HFFc6 (cell line): ENCODE results near the gene FUT3. TPM values are rescaled to one million over a fixed set of nuclear protein-coding genes. Genes with fewer than 3 reads are reported as not detected.
"Not testable (repeated sequence)": the region's sequence is repeated elsewhere in the genome, so short reads cannot be mapped to it uniquely, and the experiment has no call there.

ENCODE experiments used
- DNase-seq: peaks from one replicate; pipeline ENCODE4 v3.0.0-alpha.2; 2018
- H3K27ac Mint-ChIP-seq: 2 replicates; pipeline ENCODE4 v1.8.0; 2020; ENCODE audit warnings: mild to moderate bottlenecking, mixed read lengths
- H3K27me3 Mint-ChIP-seq: 2 replicates; pipeline ENCODE4 v1.8.0; 2021; ENCODE audit warnings: mild to moderate bottlenecking, moderate library complexity, mixed read lengths; ENCODE audit not compliant: insufficient read depth
- H3K36me3 Mint-ChIP-seq: 2 replicates; pipeline ENCODE4 v1.8.0; 2021; ENCODE audit warnings: low read depth, mixed read lengths
- H3K4me1 Mint-ChIP-seq: 2 replicates; pipeline ENCODE4 v1.8.0; 2020; ENCODE audit warnings: low read depth, mixed read lengths
- H3K4me3 Mint-ChIP-seq: 2 replicates; pipeline ENCODE4 v1.8.0; 2020; ENCODE audit warnings: mild to moderate bottlenecking, moderate library complexity, mixed read lengths
- H3K9me3 Mint-ChIP-seq: 2 replicates; pipeline ENCODE4 v1.8.0; 2020; ENCODE audit warnings: mild to moderate bottlenecking, mixed read lengths
- total RNA-seq, 6 experiments: library from RNA; stranded (reverse); fragmentation: NEBNext Ultra II Directional; extraction: Animal tissue kit (Norgen Biotek cat#: 25700); gene quantifications; 2 replicates in 1 of 6; 3 replicates in 5 of 6; pipeline ENCODE4 v1.2.3, GENCODE V29; 2021
- TF ChIP-seq, protein P1 (sequence below): fragments of 200-600 bp; sonication (generic); IDR thresholded peaks from 2 replicates; pipeline ENCODE4 v1.5.0; 2021; ENCODE audit warnings: antibody characterized with exemption, mild to moderate bottlenecking

Gene FUT3
- total RNA-seq, 6 experiments from 2014 or later, result not detected

GRCh38 chr19:5877427-5877826 lies 26.2 kb upstream of the FUT3 start:
- Mint-ChIP-seq H3K4me1 (peaks cover 13% of the 10 kb centered on the region), H3K27ac (no peak overlapping the region), H3K9me3 (no peaks in the 10 kb centered on the region), H3K27me3 (peaks cover 20% of the 10 kb centered on the region), H3K36me3 (no peaks in the 10 kb centered on the region; the same call in 1 of the 2 replicates), H3K4me3 (no peak overlapping the region)
- TF ChIP-seq, protein P1, sequence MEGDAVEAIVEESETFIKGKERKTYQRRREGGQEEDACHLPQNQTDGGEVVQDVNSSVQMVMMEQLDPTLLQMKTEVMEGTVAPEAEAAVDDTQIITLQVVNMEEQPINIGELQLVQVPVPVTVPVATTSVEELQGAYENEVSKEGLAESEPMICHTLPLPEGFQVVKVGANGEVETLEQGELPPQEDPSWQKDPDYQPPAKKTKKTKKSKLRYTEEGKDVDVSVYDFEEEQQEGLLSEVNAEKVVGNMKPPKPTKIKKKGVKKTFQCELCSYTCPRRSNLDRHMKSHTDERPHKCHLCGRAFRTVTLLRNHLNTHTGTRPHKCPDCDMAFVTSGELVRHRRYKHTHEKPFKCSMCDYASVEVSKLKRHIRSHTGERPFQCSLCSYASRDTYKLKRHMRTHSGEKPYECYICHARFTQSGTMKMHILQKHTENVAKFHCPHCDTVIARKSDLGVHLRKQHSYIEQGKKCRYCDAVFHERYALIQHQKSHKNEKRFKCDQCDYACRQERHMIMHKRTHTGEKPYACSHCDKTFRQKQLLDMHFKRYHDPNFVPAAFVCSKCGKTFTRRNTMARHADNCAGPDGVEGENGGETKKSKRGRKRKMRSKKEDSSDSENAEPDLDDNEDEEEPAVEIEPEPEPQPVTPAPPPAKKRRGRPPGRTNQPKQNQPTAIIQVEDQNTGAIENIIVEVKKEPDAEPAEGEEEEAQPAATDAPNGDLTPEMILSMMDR, result no peak
- no peak for DNase-seq

GRCh38 chr19:5874496-5874895 lies 23.2 kb upstream of the FUT3 start:
- H3K36me3 Mint-ChIP-seq, H3K4me1 Mint-ChIP-seq, H3K4me3 Mint-ChIP-seq, H3K27ac Mint-ChIP-seq, H3K9me3 Mint-ChIP-seq: not testable (repeated sequence)
- DNase-seq, result peak; percentile 27
- H3K27me3 Mint-ChIP-seq, result peaks cover 20% of the 10 kb centered on the region

- DNase-seq, result no peak
- H3K27ac Mint-ChIP-seq, result no peak overlapping the region
- no peaks in the 10 kb centered on the region for H3K9me3 Mint-ChIP-seq
- TF ChIP-seq, protein P1, result no peak
- H3K4me1 Mint-ChIP-seq, result peaks cover 4% of the 10 kb centered on the region; the same call in 1 of the 2 replicates
- H3K27me3 Mint-ChIP-seq, result peaks cover 18% of the 10 kb centered on the region
- no peaks in the 10 kb centered on the region; the same call in 1 of the 2 replicates for H3K36me3 Mint-ChIP-seq
- H3K4me3 Mint-ChIP-seq, result no peak overlapping the region
Observed at GRCh38 chr19:5873617-5874199, 22.5 kb upstream of the FUT3 start.

DNA sequence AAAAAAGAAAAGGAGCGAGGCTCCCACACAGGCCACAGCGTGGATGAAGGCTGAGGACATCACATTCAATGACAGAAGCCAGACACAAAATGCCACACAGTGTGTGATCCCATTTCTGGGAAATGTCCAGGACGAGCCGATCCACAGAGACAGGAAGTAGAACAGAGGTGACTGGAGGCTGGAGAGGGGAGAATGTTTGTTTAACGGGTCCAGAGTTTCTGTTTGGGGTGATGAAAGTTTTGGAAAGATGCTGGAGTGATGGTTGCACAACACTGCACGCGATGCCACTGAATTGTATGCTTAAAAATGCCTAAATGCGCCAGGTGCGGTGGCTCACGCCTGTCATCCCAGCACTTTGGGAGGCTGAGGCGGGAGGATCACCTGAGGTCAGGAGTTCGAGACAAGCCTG lies 19.7 kb upstream of the FUT3 start:
- H3K4me3 Mint-ChIP-seq, result no peak overlapping the region
- DNase-seq, result no peak

DNA sequence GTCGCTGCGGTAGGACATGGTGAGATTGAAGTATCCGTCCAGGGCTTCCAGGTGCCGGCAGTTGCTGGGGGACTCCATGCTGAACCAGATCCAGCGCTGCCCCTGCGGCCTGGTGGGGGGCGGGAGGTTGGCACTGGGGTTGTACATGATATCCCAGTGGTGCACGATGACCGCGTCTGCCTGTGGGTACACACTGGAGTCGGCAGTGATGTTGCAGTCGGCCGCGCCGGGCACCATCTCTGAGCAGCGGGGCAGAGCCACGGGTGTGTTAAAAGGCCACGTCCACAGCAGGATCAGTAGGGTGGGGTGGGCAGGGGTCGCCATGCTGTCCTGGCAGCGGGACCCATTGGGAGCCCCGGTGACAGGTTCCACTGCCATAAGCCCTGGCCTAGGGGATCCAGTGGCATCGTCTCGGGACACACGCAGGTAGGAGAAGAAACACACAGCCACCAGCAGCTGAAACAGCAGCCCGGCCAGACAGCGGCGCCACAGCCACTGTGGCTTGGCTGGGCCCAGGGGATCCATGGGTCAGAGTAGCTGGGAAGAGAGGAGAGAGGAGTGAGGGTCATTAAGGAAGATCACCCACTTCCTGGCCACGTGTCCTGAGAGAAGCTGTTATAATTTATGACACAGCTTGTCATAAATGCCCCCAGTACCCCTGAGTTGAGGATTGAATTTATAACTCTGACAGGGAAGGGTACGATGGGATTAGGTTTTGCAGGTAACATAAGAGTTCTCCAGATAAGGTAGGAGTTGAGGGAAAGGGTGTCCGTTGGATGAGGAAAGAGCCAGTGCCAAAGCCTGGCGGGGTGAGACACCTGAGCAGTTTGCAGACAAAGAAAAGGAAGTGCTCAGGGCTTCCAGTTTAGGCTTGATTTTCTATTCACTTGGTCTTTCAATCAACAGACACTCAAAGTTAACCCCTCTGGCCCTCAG lies 16.2 kb upstream of the FUT3 start:
- TF ChIP-seq, protein P1, result no peak
- Mint-ChIP-seq H3K36me3 (no peaks in the 10 kb centered on the region), H3K27ac (no peak overlapping the region), H3K4me1 (no peaks in the 10 kb centered on the region), H3K9me3 (no peaks in the 10 kb centered on the region), H3K4me3 (no peak overlapping the region), H3K27me3 (peaks cover 21% of the 10 kb centered on the region)
- no peak for DNase-seq

More for the DNA sequence above, 19.7 kb upstream of the FUT3 start:
- Mint-ChIP-seq H3K27me3 (peaks cover 15% of the 10 kb centered on the region), H3K27ac (no peak overlapping the region), H3K36me3 (no peaks in the 10 kb centered on the region; the same call in 1 of the 2 replicates), H3K4me1 (0 out of 2 replicates have a peak, but pooled peaks cover 4% of the 10 kb centered on the region), H3K9me3 (no peaks in the 10 kb centered on the region)
- TF ChIP-seq, protein P1, result no peak

DNA sequence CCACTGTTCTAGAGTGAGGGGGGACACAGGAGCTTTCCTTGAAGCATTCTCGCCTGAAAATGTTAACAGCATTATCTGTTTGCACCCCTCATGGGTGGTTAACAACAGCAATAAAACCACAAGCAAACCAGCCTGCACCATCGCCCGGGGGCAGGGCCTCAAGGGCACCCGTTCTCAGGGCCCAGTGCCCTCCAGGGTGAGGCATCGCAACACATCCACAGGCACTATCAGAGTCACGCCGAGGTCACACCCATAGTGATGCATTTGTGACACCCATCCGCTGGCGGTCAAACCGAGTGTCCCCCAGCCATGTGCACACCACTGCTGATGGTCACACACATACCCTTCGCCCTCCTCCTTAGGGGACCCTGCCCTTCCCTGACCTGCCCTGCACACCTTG lies 14.5 kb upstream of the FUT3 start:
- H3K27ac Mint-ChIP-seq, result no peak overlapping the region

More for the DNA sequence above, 14.5 kb upstream of the FUT3 start:
- H3K27me3 Mint-ChIP-seq, result peaks cover 27% of the 10 kb centered on the region
- H3K36me3 Mint-ChIP-seq, result no peaks in the 10 kb centered on the region
- no peak for DNase-seq
- no peak overlapping the region for H3K4me3 Mint-ChIP-seq
- TF ChIP-seq, protein P1, result no peak
- no peaks in the 10 kb centered on the region; the same call in 1 of the 2 replicates for H3K4me1 Mint-ChIP-seq
- no peaks in the 10 kb centered on the region for H3K9me3 Mint-ChIP-seq
